ENCODE measurements around the gene ARRB1.

ARRB1 gene

GRCh38 chr11:75248924-75249256 lies 102.6 kb downstream of the ARRB1 start:
- H3K27ac Mint-ChIP-seq = no peak overlapping the region
- no peak for DNase-seq (ENCODE audit: low spot score)
- H3K9me3 Mint-ChIP-seq = no peaks in the 10 kb centered on the region
- H3K36me3 Mint-ChIP-seq (ENCODE audit: low read depth) = no peaks in the 10 kb centered on the region
- H3K4me3 Mint-ChIP-seq = no peak overlapping the region
- peaks cover 3% of the 10 kb centered on the region for H3K4me1 Mint-ChIP-seq (ENCODE audit: low read depth)
- H3K27me3 Mint-ChIP-seq (ENCODE audit: low read depth) = peaks cover 16% of the 10 kb centered on the region

DNA sequence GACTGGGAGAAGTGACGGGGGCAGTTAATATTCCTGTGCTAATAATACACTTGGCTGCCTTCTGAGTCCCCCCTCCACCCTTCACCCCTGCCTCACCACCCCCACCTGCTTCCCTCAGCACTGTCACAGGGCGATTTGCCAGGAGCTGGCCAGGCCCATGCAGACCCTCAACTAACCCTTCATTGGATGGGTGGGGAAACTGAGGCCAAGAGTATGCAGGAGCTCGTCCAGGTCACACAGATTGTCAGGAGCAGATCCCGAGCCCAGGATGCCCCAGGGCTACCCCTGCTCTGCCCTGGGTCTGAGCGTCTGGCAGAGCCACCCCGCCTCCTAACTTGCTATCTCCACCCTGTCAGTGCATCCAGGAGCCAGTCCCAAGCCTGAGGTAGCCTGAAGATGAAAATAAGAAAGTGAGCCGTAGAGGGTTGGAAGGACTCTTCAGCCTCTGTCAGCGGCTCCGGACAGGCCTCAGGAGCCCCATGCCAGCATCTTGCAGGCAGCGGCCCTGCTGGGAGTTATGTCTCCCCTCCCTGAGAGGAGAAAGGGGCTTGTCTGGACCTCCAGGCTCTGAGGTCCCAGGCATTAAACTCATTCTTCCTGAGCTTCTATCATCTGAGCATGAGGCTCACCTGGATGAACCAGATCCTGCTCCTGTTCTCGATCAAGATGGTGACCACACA lies 104.7 kb downstream of the ARRB1 start:
- H3K9me3 Mint-ChIP-seq = no peaks in the 10 kb centered on the region
- peaks cover 8% of the 10 kb centered on the region for H3K4me1 Mint-ChIP-seq (ENCODE audit: low read depth)
- no peaks in the 10 kb centered on the region for H3K36me3 Mint-ChIP-seq (ENCODE audit: low read depth)
- peaks cover 31% of the 10 kb centered on the region for H3K27me3 Mint-ChIP-seq (ENCODE audit: low read depth)
- no peak overlapping the region for H3K4me3 Mint-ChIP-seq
- no peak for DNase-seq (ENCODE audit: low spot score)
- no peak overlapping the region for H3K27ac Mint-ChIP-seq

DNA sequence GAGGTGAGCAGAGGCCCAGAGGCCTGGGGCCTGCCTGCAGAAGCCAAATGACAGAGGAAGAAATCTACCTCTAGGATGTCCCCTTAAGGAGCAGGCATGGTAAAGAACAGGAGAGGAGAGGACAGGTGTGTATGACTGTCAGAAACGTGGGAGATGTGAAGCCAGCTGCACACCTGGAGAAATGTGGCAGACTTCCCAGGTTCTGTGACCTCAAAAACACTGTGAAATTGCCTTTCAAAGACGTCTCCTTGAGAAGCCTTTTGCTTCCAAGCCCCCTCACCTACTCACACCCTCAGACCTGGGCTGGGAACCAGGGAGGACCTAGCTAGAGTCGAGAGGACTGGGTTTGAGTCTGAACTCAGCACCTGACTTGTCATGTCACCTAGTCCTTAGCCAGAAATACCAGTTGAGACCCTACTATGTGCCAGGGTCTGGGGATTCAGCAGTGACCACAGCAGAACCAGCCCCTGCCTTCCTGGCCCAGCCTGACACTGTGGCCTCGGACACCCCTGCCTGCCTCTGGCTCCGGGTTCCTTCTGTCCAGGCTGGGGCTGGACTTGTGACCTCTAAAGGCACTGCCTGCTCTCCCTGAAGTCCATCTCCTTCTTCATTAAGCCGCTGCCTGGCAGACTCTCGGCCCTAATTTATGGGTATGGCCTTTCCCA lies 105.3 kb downstream of the ARRB1 start:
- no peaks in the 10 kb centered on the region for H3K9me3 Mint-ChIP-seq
- H3K4me1 Mint-ChIP-seq (ENCODE audit: low read depth) = peaks cover 8% of the 10 kb centered on the region
- H3K27me3 Mint-ChIP-seq (ENCODE audit: low read depth) = peaks cover 31% of the 10 kb centered on the region
- no peak overlapping the region for H3K27ac Mint-ChIP-seq
- H3K36me3 Mint-ChIP-seq (ENCODE audit: low read depth) = no peaks in the 10 kb centered on the region
- no peak overlapping the region for H3K4me3 Mint-ChIP-seq
- DNase-seq (ENCODE audit: low spot score) = no peak

GRCh38 chr11:75245356-75246005 lies 106.0 kb downstream of the ARRB1 start:
- Mint-ChIP-seq H3K4me3 (no peak overlapping the region), H3K27me3 (ENCODE audit: low read depth) (peaks cover 31% of the 10 kb centered on the region), H3K4me1 (ENCODE audit: low read depth) (peaks cover 8% of the 10 kb centered on the region), H3K27ac (no peak overlapping the region), H3K36me3 (ENCODE audit: low read depth) (no peaks in the 10 kb centered on the region), H3K9me3 (no peaks in the 10 kb centered on the region)
- DNase-seq (ENCODE audit: low spot score) = no peak

GRCh38 chr11:75244052-75244814 lies 107.2 kb downstream of the ARRB1 start:
- Mint-ChIP-seq H3K27ac (no peak overlapping the region), H3K4me3 (no peak overlapping the region), H3K9me3 (no peaks in the 10 kb centered on the region), H3K4me1 (ENCODE audit: low read depth) (peaks cover 8% of the 10 kb centered on the region), H3K36me3 (ENCODE audit: low read depth) (no peaks in the 10 kb centered on the region), H3K27me3 (ENCODE audit: low read depth) (peaks cover 43% of the 10 kb centered on the region)
- no peak for DNase-seq (ENCODE audit: low spot score)

- H3K9me3 Mint-ChIP-seq = no peaks in the 10 kb centered on the region
- H3K4me1 Mint-ChIP-seq (ENCODE audit: low read depth) = peaks cover 5% of the 10 kb centered on the region
- H3K36me3 Mint-ChIP-seq (ENCODE audit: low read depth) = no peaks in the 10 kb centered on the region
- peaks cover 46% of the 10 kb centered on the region for H3K27me3 Mint-ChIP-seq (ENCODE audit: low read depth)
- no peak for DNase-seq (ENCODE audit: low spot score)
- peak overlapping the region; percentile 79 for H3K4me3 Mint-ChIP-seq
- no peak overlapping the region for H3K27ac Mint-ChIP-seq
Observed at GRCh38 chr11:75242722-75243600, 108.5 kb downstream of the ARRB1 start.

GRCh38 chr11:75241906-75242644 lies 109.4 kb downstream of the ARRB1 start:
- Mint-ChIP-seq H3K27me3 (ENCODE audit: low read depth) (peaks cover 51% of the 10 kb centered on the region), H3K4me1 (ENCODE audit: low read depth) (peaks cover 5% of the 10 kb centered on the region), H3K9me3 (no peaks in the 10 kb centered on the region), H3K4me3 (peak overlapping the region; percentile 79), H3K27ac (peak overlapping the region; percentile 7), H3K36me3 (ENCODE audit: low read depth) (no peaks in the 10 kb centered on the region)
- DNase-seq (ENCODE audit: low spot score) = no peak

DNA sequence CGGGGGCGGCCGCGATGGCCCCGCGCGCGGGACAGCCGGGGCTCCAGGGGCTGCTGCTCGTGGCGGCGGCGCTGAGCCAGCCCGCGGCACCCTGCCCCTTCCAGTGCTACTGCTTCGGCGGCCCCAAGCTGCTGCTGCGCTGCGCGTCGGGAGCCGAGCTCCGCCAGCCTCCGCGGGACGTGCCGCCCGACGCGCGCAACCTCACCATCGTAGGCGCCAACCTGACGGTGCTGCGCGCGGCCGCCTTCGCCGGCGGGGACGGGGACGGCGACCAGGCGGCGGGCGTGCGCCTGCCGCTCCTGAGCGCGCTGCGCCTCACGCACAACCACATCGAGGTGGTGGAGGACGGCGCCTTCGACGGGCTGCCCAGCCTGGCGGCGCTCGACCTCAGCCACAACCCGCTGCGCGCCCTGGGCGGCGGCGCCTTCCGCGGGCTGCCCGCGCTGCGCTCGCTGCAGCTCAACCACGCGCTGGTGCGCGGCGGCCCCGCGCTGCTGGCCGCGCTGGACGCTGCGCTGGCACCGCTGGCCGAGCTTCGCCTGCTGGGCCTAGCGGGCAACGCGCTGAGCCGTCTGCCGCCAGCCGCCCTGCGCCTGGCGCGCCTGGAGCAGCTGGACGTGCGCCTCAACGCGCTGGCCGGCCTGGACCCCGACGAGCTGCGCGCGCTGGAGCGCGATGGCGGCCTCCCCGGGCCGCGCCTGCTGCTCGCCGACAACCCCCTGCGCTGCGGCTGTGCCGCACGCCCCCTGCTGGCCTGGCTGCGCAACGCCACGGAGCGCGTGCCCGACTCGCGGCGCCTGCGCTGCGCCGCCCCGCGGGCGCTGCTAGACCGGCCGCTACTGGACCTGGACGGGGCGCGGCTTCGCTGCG lies 110.2 kb downstream of the ARRB1 start:
- peaks cover 5% of the 10 kb centered on the region for H3K4me1 Mint-ChIP-seq (ENCODE audit: low read depth)
- no peaks in the 10 kb centered on the region for H3K36me3 Mint-ChIP-seq (ENCODE audit: low read depth)
- no peak overlapping the region for H3K27ac Mint-ChIP-seq
- H3K9me3 Mint-ChIP-seq = no peaks in the 10 kb centered on the region
- peak overlapping the region; percentile 61 for H3K4me3 Mint-ChIP-seq
- peak; percentile 89 for DNase-seq (ENCODE audit: low spot score)
- H3K27me3 Mint-ChIP-seq (ENCODE audit: low read depth) = peaks cover 51% of the 10 kb centered on the region

DNA sequence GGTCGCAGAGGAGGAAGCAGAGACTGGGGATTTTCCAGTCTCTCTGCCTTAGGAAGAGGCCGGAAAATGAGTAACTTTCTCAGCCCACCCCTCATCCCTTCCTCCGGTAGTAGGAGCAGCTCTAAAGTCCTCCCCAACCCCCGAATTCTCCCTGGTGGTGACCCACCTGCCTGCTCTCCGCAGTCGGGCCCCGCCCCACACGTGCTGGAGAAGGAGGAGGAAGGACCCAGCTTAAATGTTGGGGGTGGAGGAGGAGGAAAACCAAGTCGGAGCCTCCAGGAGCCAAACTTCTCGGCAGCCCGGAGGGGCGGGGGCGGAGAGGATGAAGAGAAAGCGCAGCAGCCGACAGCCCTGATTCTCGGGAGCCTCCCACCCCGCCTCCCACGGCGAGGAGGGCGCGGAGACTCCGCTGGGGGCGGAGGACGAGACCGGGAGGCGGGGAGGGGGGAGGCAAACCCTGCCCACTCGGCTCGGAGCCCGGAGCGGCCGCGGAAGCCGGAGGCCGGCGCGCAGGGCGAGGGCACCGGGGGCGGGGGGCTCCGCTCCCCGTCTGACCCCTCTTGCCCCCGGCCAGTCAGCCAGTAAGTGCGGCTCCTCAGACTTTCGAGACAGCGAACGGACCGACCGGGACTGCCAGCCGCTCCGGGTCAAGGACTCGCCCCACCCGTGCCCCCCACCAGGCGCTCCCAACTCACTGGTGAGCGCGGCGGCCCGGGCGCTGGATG lies 111.0 kb downstream of the ARRB1 start, which contains the start of gene TPBGL:
Gene TPBGL, plus strand, starts transcription at position 464 of the 725 bp plus-strand sequence. CDS start 276 bp downstream, outside the sequence.
- Mint-ChIP-seq H3K27ac (peak within 1 kb of the TSS; percentile 20), H3K36me3 (ENCODE audit: low read depth) (no peaks in the 10 kb centered on the region), H3K9me3 (no peaks in the 10 kb centered on the region), H3K27me3 (ENCODE audit: low read depth) (peaks cover 51% of the 10 kb centered on the region), H3K4me1 (ENCODE audit: low read depth) (peaks cover 5% of the 10 kb centered on the region), H3K4me3 (peak within 1 kb of the TSS; percentile 69)
- peak; percentile 35 for DNase-seq (ENCODE audit: low spot score)

- no peak for DNase-seq (ENCODE audit: low spot score)
- H3K4me3 Mint-ChIP-seq = peak overlapping the region; percentile 69
- peaks cover 46% of the 10 kb centered on the region for H3K27me3 Mint-ChIP-seq (ENCODE audit: low read depth)
- no peaks in the 10 kb centered on the region for H3K36me3 Mint-ChIP-seq (ENCODE audit: low read depth)
- no peaks in the 10 kb centered on the region for H3K9me3 Mint-ChIP-seq
- H3K4me1 Mint-ChIP-seq (ENCODE audit: low read depth) = peaks cover 5% of the 10 kb centered on the region
- H3K27ac Mint-ChIP-seq = no peak overlapping the region
Observed at GRCh38 chr11:75239531-75240290, 111.8 kb downstream of the ARRB1 start.

Measured in T-helper 2 cell treated with Interferon-gamma antibody and Interleukin-4, amounts not matched to agents 5 μg/mL and 100 μg/mL, for 36 hours (primary cell).